HG03095 (cell line): ENCODE measurements around the gene PLXNC1.
"Not testable (repeated sequence)": the region's sequence is repeated elsewhere in the genome, so short reads cannot be mapped to it uniquely, and the experiment has no call there.

Experiments
- ATAC-seq: cut with Tn5 transposase; IDR thresholded peaks from one replicate; pipeline ENCODE4 v1.9.1; 2021; ENCODE audit warnings: moderate library complexity; ENCODE audit not compliant: unreplicated experiment

The PLXNC1 gene

DNA sequence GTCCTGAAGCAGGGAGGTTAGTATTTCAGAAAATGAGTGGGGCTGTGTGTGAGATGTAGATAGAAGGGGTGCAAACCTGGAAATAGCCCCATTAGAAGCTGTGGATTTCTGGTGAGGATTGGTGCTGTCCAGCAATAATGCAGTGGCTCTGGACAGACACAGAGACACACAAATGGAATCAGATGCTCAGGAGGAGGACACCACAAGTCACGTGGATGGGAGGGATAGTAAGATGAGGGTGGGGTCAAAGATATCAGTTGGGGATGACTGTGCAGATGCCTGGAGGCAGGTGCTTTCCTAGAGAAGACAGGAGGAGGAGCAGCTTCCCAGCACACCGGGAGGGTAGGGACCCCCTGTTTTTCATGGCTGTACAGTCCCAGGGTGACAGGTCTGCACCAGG is 136.5 kb downstream of the PLXNC1 start:
- ATAC-seq, result no peak

DNA sequence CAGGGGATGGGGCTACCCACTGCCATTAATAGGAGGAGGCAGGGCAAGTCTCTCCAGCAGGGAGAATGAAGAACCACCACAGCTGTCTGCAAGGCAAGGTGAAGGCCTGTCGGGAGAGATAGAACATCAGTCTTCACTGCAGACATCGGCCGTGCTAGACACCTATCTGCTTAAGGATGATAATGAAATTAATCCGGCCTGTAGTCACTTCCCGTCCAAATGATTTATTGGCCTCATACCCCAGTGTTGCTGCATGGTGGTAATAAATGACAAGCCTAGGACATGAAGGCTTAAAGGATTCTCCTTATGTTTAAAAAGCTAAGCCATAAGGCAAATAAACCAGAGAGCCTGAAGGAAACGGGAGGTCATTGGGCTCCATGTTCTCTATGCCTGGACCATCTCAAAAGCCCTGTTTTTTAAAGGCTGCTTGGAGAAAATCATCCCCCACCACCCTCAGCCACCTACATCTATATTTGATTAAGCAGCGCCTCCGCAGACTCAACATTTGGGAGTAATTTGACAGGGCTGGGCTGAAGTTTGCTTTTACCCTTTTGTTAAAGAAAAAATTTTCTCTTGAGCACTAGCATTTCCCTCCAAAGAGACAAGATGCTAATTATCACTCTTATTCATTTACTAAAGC is 137.7 kb downstream of the PLXNC1 start:
- no peak for ATAC-seq

DNA sequence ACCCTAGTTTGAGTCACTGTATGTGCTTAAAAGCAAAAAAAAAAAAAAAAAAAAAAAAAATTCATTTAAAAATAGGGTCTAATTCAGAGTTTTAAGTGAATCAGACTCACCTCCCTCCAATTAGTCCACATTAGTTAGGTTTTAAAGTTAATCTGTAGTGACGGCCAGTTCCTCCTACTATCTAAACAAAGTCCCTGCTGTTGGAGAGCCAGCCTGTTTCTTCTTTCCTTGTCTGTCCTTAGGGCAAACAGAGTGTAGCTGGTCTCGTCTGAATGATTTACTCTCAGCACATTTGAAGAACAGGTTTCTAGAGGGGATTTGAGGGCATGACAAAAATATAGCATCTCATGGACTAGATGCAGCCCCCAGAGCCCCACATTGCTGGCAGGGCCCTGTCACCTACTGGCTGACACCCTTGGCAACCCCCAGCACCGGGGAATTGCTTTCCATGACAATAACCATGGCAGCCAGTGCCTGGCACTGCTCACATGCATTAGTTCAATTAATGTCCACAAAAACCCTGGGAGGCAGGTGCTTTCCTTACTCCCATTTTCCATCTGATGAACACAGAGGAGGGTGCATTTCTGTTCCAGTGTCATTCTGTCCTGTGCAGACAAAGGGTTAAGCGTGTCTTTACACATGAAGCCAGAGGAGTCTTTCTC is 138.3 kb downstream of the PLXNC1 start:
- ATAC-seq, result no peak

DNA sequence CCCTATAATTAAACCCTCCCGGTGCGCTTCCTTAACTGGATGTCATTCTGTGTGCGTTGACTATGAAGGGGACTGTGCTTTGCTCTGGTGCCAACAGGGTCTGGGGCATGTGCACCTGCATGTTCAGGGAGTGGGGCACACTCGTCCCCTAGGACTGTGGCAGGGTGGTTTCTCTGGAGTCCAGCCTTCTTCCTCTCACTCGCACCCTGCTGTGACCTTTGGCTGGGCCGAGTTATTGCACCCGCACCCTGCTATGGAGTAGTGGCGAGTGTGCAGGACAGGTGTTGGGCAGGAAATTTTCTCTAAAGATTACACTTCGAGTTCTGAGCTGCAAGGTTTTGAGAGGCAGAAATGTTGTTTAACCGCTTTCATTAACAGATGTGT is 138.9 kb downstream of the PLXNC1 start:
- ATAC-seq, result no peak

DNA sequence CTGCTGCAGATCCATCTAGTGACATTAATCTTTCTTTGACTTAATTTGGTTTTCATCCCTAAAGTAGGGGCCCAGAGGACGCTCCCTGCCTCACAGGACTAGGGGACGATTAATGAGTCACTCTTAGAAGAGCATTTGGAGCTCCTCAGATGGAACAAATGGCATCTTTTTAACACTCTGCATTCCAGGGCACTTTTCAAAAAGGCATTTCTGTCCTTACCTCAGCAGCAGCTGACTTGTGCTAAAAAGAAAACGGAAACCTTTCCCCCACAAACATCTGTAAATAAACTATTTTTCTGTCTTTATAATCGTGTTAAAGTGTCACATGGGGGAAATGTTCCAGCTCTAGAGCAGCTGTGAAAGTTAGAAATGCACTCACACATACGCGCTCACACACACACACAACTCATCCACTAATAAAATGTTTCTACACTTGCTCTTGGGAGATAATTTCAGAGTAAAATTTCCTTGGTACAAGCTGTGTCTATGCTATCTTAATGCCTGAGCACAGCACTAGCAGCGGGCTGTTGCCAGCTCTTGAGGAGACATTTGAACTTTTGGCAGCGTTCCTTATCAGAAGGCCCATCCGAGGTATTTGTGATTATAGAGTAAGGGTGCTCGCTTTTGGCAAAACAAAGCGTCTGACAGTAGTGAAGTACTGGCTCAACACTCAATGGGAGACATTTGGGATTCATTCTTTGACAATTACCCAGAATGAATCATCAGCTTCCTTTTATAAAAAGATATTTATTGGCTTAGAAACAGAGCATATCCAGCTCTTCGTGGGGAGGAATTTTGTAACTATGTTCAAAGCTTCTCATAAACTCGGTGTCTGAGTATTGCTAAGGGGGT is 141.3 kb downstream of the PLXNC1 start:
- ATAC-seq, result no peak

DNA sequence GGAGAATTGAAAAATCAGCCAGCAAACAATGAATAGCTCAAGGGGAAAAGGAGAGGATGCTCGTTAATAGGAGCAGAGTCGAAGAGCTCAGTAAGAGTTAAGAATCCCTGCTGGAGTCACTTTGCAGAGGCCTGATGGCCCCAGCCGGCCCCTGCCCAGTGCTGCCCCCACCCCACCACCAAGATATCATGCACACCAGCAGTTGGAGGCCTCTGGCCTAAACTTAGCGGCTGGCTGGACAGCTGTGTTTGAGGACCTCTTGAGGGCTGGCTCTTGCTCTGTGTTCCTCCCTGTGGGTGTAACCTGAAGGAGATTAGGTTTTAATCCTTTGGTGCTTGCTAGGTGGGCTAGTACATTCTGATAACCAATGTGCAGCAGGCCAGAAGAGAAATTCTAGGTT is 142.0 kb downstream of the PLXNC1 start:
- no peak for ATAC-seq

DNA sequence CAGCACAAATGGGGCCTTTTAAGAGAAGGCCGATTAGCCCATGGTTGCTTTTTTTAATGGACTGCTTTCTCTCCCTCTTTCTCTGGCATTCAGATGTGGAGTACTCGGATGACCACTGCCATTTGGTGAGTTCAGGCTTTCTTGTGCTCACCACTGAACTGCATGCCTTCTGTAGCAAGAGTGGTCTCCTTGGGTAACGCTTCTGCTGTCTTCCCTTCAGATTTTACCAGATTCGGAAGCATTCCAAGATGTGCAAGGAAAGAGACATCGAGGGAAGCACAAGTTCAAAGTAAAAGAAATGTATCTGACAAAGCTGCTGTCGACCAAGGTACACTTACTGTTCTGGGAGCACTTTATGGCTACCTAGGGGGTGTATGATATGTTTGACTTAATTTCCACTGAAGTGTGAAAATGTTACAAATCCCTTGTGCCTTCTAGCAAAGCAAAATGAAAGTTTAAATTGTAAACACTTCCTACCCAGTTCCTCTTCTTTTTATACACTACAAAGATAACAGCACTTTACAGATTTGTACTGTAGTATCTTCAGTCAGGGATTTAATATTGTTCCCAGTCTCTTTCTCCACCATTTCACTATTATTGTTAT is 148.8 kb downstream of the PLXNC1 start:
- ATAC-seq, result no peak

DNA sequence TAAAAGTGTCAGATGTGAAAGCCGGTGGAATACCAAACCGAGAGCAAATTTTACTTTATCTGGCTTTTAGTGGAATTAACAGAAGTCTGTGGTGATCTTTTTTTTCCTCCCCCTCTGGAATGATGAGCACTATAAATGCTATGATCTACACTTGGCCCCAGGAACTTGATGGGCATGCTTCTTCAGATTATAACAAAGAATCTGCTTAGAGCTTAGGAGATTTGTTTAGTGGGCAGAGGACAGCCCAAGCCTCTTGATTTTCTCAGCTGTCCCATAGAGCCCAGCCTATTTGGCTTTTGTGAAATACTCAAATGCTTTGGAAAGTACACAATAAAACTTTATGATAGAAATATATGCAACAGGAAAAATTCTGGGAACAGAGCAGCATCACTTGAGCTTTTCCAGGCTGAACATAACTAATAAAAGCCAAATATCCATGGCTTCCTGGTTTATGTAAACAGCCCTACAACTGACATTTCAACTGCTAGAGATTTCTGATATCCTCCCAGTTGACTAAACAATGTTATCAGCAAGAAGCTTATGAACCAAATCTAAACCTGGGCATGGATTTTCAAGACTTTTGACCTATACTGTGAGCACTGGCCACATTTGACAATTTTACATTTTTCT is 149.6 kb downstream of the PLXNC1 start:
- no peak for ATAC-seq

DNA sequence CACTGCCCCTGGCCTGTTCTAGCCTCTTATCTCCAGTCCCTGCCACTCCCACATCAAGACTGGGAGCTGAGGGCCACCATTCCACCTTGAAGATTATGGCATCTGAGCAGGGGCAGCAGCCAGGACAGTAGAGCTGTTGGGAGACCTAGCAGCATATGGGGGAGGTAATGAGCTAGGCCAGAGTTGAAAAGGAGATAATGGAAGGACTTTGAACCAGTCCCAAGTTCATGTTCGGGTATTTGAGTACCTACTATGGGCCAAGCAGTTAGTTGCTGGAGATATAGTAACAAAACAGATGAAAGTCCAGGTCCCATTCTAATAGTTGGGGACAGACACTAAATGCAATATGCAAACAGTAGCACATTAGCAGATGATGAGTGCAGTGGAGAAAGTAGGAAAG is 151.5 kb downstream of the PLXNC1 start:
- ATAC-seq, result no peak

DNA sequence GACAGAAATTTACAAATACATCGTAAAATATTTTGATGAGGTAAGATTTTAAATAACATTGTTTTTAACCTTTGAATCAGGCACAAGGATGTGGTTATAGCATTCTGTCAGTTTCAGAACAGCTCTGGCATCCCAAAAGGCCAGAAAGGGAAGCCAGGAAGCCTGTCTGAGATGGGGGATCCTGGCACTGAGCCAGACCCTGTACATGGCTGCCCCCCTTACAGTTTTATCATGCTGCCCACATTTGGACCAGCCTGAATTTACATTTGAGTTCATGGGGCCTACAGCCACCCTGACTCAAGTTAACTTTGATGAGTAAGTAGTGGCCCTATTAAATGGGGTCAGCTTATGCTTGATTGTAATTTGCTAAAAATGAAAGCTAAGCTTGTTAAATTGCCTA is 155.6 kb downstream of the PLXNC1 start:
- ATAC-seq, result no peak

DNA sequence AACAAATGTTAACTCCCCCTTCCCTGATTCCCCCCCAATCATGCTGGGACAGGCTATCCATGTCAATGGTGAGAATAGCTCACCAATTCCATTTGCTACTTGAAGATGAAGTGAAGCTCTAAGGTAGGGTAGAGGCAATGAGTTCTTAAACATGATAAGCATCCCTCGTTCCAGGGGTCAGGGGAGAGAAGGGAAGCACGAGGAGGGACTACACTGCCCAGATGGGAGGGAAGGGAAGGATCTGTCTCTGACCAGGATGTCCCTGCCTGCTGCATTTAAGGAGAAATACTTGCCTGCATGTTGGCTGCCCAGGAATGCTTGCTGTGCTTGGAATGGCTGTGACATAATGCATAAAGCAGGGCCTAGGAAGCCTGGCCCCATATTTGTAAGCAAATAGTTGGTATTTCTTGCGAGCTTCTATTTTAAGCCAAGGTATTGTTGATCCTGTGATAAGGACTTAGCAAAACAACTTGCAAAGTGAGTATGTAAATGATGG is 156.2 kb downstream of the PLXNC1 start:
- no peak for ATAC-seq

DNA sequence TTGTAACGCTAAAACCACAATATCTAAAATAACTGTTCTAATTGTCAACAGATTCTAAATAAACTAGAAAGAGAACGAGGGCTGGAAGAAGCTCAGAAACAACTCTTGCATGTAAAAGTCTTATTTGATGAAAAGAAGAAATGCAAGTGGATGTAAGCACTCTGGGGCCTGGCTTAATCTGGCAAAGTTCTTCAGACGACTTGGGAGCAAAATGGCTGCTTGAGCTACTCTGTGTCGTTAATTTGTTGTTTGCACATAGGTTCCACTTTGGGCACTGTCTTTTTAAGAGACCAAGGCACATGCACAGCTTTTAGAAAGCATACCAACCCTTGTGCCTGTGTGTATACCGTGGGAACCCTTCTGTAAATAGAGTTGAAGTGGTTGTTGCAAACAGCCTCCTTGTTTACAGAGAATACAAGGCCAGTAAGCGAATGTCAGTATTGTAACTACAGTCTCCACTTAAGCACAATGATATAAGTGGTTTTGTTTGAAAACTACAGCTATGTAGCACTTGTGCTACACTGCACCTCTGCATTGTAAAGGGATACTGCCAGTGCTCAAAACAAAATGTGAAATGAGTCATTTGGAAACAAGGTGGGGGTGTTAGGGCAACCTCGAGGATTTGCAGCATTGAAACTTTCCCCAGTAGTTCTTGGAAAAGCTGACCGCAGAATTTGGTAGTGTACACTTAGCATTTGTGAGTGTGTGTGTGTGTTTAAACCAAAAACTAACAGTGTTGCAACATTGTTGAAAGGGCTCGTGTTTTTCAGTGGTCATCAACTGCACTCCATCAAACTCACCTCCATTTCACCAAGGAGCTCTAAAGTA is 157.0 kb downstream of the PLXNC1 start:
- ATAC-seq, result peak; percentile 49

DNA sequence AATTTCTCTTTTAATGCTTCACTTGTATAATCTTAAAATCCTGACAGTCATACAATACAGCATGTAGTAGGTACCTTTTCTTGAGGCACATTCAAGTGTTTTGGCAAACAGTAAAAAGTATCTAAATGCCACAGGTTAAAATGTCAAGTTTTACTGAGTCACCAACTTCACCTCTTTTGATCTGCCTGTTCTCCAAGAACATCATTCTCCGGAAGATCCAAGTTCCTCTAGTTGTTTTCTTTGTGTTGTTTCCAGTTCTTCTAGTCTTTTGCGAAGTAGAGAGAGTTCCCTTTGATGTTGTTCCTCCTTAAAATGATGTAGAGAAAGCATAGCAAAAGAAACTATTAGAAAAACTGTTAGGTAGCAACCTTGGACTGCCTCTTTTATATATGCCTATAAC is 160.2 kb downstream of the PLXNC1 start:
- no peak for ATAC-seq

DNA sequence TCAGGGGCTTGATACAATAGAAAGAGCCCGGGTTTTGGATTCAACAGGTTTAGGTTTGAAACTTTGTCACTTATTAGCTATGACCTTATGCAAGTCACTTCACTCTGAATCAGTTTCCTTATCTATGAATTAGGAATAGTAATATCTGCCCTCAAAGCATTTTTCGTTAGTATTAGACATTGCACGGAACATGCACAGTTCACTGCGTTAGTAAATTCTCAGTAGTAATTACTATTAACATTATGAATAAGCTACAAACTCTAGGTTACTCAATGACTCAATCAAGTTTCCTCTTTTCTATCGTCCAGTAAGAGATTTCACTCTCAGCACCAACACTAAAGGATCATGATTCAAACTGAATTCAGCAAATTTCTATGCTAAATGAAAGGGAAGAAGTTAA is 161.0 kb downstream of the PLXNC1 start:
- peak; percentile 76 for ATAC-seq

DNA sequence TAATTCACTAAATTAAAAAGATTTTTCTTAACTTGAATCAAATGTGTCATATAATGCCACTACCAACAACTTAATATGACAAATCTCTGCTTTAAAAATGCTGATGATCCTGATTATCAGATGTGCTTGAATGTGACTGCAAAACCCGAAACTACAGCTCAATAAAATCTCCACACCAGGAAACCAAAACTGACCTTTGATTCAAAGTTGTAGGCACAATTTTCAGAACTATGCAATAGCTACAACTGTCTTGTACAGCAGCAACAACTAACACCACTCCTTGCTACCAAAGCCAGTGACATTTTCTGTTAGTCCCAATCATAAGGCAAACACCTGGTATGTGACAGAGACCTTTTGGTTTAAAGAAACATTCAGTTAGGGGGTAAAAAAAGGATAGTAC is 164.0 kb downstream of the PLXNC1 start:
- ATAC-seq, result no peak

DNA sequence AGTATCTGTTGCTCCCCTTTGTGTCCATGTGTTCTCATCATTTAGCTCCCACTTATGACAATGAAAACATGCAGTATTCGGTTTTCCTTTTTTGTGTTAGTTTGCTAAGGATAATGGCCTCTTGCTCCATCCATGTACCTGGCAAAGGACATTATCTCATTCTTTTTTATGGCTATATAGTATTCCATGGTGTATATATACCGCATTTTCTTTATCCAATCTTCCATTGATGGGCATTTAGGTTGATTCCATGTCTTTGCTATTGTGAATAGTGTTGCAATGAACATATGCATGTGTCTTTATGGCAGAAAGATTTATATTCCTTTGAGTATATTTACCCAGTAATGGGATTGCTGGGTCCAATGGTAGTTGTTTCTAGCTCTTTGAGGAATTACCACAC is 168.2 kb downstream of the PLXNC1 start:
- ATAC-seq, result not testable (repeated sequence)

DNA sequence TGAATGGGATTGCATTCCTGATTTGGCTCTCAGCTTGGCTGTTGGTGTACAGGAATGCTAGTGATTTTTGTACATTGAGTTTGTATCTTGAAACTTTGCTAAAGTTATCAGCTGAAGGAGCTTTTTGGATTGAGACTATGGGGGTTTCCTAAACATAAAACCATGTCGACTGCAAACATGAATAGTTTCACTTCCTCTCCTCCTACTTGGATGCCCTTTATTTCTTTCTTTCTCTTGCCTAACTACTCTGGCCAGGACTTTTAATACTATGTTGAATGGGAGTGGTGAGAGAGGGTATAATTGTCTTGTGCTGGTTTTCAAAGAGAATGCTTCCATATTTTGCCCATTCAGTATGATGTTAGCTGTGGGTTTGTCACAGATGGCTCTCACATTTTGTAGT is 169.8 kb downstream of the PLXNC1 start:
- ATAC-seq, result peak; percentile 70

DNA sequence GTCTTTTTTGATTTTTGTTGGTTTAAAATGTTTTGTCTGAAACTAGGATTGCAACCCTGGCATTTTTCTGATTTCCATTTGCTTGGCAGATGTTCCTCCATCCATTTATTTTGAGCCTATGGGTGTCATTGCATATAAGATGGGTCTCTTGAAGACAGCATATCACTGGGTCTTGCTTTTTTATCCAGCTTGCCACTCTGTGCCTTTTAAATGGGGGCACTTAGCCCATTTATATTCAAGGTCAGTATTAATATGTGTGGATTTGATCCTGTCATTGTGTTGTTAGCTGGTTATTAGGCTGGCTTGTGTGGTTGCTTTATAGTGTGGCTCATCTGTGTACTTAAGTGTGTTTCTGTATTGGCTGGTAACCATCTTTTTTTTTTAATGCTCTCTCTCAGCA is 171.7 kb downstream of the PLXNC1 start:
- ATAC-seq, result no peak

DNA sequence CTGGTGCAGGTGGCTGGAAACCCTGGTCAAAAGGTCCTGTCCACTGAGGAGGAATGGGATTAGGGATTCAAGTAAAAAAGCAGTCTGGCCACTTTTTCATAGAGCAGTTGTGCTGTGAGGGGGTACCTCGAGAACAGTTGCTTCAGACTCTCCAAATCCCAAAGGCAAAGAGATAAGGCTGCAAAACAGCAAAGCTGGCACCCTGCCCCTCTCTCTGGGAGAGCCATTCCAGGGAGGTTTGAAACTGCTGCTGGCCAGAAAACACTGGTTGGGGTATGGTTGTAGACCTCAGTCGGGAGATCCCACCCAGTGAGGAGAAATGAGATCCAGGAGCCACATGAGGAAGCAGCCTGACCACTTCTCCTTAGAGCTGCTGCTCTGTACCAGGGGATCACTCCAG is 174.0 kb downstream of the PLXNC1 start:
- ATAC-seq, result no peak

DNA sequence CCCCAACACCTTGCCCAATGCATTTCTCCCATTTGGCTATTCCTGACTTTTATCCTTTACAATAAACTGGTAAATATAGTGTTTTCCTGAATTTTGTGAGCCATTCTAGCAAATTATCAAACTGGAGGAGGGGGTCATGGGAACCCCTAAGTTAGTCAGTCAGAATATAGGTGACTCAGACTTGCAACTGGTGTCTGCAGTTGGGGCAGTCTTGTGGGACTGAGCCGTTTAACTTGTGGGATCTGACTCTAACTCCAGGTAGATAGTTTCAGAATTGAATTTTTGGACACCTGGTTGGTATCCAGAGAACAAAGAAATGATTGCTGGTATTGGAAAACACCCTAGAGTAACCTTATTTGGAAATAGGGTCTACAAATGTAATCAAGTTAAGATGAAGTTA is 177.9 kb downstream of the PLXNC1 start:
- ATAC-seq, result no peak
